Measurements from ENCODE around the gene SACS. TPM values are rescaled to one million over a fixed set of nuclear protein-coding genes. Genes with fewer than 3 reads are reported as not detected.

Gene SACS
- total and polyA plus RNA-seq, 5 experiments from 2014 or later: 2.1 to 31.0 (median 3.4) TPM

DNA sequence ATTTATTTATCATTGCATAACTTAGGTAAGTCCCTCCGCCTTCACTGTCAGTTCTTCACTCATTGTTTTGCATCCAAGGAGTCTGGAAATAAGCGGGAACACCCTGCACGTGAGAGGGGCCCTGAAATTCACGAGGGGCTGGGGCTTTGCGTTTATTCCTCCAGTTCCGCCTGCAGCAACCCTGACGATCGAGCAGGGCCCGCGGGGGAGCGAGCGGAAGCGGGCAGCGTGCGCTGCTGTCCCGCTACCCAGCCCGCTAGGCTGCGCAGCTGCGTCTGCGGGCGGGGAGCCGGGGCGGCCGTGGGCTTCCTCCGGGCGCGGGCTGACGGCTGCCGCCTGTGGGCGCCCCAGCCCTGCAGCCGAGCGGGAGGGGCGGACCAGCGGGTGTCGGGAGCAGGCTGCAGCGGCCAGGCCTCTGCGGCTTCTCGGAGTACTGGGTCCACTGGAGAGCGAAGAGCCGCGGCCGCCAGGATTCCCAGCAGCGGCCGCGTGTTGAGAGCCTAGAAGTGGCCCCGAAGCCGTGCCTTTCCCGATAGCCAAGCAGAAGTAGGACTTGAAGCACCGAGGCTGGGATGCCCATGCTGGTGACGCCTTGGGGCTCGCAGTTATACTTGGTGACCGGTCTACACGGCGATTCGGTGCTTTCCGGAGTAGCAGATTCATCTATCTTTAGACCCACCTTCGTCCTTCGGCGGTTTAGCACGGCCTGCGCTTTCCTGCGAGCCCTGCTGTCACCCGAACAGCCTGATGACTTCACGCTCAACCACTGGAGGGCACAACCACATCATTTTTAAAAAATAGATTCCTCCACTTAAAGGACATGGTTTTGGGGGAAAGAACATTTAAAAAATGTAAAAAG is 32.9 kb upstream of the SACS start:
- Mint-ChIP-seq H3K4me1 (peaks cover 0 to 7% (median 5%) of the 10 kb centered on the region in 4 donors), H3K27me3 (peaks cover 0 to 13% (median 4%) of the 10 kb centered on the region in 5 donors), H3K36me3 (no peaks in the 10 kb centered on the region), H3K27ac (peak overlapping the region in 8 of 10 donors; percentile 9 to 83 (median 64)), H3K9me3 (no peaks in the 10 kb centered on the region), H3K4me3 (peak overlapping the region; percentile 76 to 89 (median 85))
- peak; percentile 91 to 95 for ATAC-seq
- POLR2A ChIA-PET: no interaction called here
- DNase-seq: peak; percentile 25 to 70 (median 55)

DNA sequence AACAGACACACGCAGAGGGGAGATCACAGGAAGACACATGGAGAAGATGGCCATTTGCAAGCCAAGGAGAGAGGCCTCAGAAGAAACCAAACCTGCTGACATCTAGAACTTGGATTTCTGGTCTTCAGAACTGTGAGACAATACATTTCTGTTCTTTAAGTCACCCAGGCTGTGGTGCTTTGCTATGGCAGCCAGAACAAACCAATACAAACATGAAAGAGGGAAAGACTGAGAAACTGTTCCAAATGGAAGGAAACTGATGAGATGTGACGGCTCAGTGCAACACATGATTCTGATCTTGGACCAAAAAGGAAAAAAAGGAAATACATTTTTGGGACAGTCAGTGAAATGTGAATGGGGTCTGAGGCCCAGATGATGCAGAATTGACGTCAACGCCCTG is 30.2 kb upstream of the SACS start:
- peaks cover 0 to 12% (median 0%) of the 10 kb centered on the region in 5 donors for H3K27me3 Mint-ChIP-seq
- peaks cover 0 to 23% (median 5%) of the 10 kb centered on the region in 4 donors for H3K4me1 Mint-ChIP-seq
- no peaks in the 10 kb centered on the region for H3K9me3 Mint-ChIP-seq
- no peak overlapping the region for H3K27ac Mint-ChIP-seq
- H3K36me3 Mint-ChIP-seq: no peaks in the 10 kb centered on the region
- no peak for ATAC-seq
- POLR2A ChIA-PET: no interaction called here
- no peak overlapping the region for H3K4me3 Mint-ChIP-seq
- DNase-seq: no peak

GRCh38 chr13:23462815-23463559 is 29.5 kb upstream of the SACS start:
- peaks cover 0 to 23% (median 5%) of the 10 kb centered on the region in 4 donors for H3K4me1 Mint-ChIP-seq

DNA sequence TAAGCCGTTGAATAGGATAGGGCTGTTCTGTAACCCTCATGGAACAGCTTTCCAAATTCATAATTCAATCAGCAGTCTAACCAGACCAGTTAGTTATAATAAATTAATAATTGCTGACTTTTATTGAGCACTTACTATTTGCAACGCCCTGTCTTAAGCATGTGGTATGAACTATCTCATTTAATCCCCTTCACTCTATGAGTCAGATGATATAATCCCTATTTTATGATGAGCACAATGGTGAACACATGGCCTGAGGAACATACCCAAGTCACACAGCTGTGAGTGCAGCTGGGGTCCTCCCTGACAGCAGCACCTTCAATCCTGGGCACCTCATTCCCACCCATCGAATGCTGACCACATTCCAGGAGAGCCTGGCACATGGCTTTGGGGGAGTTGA is 28.0 kb upstream of the SACS start:
- ATAC-seq (no peak), DNase-seq (no peak)
- Mint-ChIP-seq H3K27me3 (peaks cover 0 to 12% (median 0%) of the 10 kb centered on the region in 5 donors), H3K9me3 (no peaks in the 10 kb centered on the region), H3K36me3 (no peaks in the 10 kb centered on the region), H3K4me3 (no peak overlapping the region), H3K4me1 (peaks cover 0 to 19% (median 4%) of the 10 kb centered on the region in 4 donors), H3K27ac (no peak overlapping the region)
- POLR2A ChIA-PET: no interaction called here

More at GRCh38 chr13:23462815-23463559, 29.5 kb upstream of the SACS start:
- Mint-ChIP-seq H3K36me3 (no peaks in the 10 kb centered on the region), H3K27me3 (peaks cover 0 to 12% (median 0%) of the 10 kb centered on the region in 5 donors), H3K27ac (no peak overlapping the region), H3K4me3 (no peak overlapping the region), H3K9me3 (no peaks in the 10 kb centered on the region)
- POLR2A ChIA-PET: interaction anchor here (0.7 kb wide), 1 partner anchor 225 kb away, joined by 3 read pairs; no protein-coding TSS in a partner anchor
- ATAC-seq (no peak), DNase-seq (no peak)

- Mint-ChIP-seq H3K9me3 (no peaks in the 10 kb centered on the region), H3K27ac (no peak overlapping the region), H3K36me3 (no peaks in the 10 kb centered on the region), H3K27me3 (peaks cover 0 to 12% (median 0%) of the 10 kb centered on the region in 5 donors), H3K4me1 (peaks cover 0 to 17% (median 1%) of the 10 kb centered on the region in 4 donors), H3K4me3 (no peak overlapping the region)
- ATAC-seq (no peak), DNase-seq (no peak)
- POLR2A ChIA-PET: no interaction called here
Measured at GRCh38 chr13:23460921-23461320, 27.4 kb upstream of the SACS start.

DNA sequence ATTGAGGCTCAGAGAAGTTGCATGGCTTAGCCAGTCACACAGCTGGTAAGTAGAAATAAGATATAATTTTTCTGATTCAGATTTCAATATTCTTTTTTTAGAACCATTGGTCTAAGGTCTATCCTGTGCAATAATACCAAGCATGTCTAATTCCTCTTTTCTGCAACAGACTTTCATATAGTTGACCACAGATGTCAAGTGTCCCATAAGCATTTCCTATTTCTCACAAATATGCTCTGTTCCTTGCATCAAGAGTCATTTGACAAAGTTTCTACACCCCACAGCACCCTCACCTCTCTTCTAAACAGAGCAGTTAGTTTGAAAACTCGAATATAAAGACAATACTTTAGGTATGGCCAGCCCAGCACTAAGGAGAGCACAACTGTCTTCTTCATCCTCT is 26.8 kb upstream of the SACS start:
- peaks cover 0 to 16% (median 0%) of the 10 kb centered on the region in 4 donors for H3K4me1 Mint-ChIP-seq
- no peak for ATAC-seq
- H3K9me3 Mint-ChIP-seq: no peaks in the 10 kb centered on the region
- no peak for DNase-seq
- H3K4me3 Mint-ChIP-seq: no peak overlapping the region
- POLR2A ChIA-PET: no interaction called here
- H3K27me3 Mint-ChIP-seq: peaks cover 0 to 12% (median 0%) of the 10 kb centered on the region in 5 donors
- H3K27ac Mint-ChIP-seq: no peak overlapping the region
- H3K36me3 Mint-ChIP-seq: no peaks in the 10 kb centered on the region

- Mint-ChIP-seq H3K9me3 (no peaks in the 10 kb centered on the region), H3K4me3 (no peak overlapping the region), H3K27ac (no peak overlapping the region), H3K36me3 (no peaks in the 10 kb centered on the region), H3K4me1 (peaks cover 0 to 16% (median 0%) of the 10 kb centered on the region in 4 donors), H3K27me3 (peaks cover 0 to 12% (median 3%) of the 10 kb centered on the region in 5 donors)
- DNase-seq (no peak), ATAC-seq (no peak)
- POLR2A ChIA-PET: no interaction called here
Measured at GRCh38 chr13:23458989-23459388, 25.5 kb upstream of the SACS start.

- H3K9me3 Mint-ChIP-seq: no peaks in the 10 kb centered on the region
- H3K4me3 Mint-ChIP-seq: no peak overlapping the region
- DNase-seq (no peak), ATAC-seq (no peak)
- H3K4me1 Mint-ChIP-seq: peaks cover 0 to 16% (median under 1%) of the 10 kb centered on the region in 4 donors
- no peak overlapping the region for H3K27ac Mint-ChIP-seq
- POLR2A ChIA-PET: no interaction called here
- H3K36me3 Mint-ChIP-seq: no peaks in the 10 kb centered on the region
- H3K27me3 Mint-ChIP-seq: peaks cover 0 to 12% (median 6%) of the 10 kb centered on the region in 5 donors
Measured at GRCh38 chr13:23456437-23457210, 23.1 kb upstream of the SACS start.

GRCh38 chr13:23455401-23456185 is 22.1 kb upstream of the SACS start:
- Mint-ChIP-seq H3K9me3 (no peaks in the 10 kb centered on the region), H3K4me3 (no peak overlapping the region), H3K36me3 (no peaks in the 10 kb centered on the region), H3K27me3 (peaks cover 0 to 11% (median 3%) of the 10 kb centered on the region in 5 donors), H3K4me1 (peaks cover 0 to 10% (median under 1%) of the 10 kb centered on the region in 4 donors), H3K27ac (no peak overlapping the region)
- no peak for DNase-seq
- POLR2A ChIA-PET: interaction anchor here (0.6 kb wide), 1 partner anchor 1019 kb away, joined by 3 read pairs; no protein-coding TSS in a partner anchor
- ATAC-seq: no peak

- Mint-ChIP-seq H3K27me3 (peaks cover 0 to 11% (median 3%) of the 10 kb centered on the region in 5 donors), H3K4me3 (no peak overlapping the region), H3K9me3 (no peaks in the 10 kb centered on the region), H3K4me1 (peaks cover 0 to 2% (median under 1%) of the 10 kb centered on the region in 4 donors), H3K27ac (no peak overlapping the region), H3K36me3 (no peaks in the 10 kb centered on the region)
- ATAC-seq (no peak), DNase-seq (no peak)
- POLR2A ChIA-PET: no interaction called here
Measured at GRCh38 chr13:23453132-23453531, 19.6 kb upstream of the SACS start.

DNA sequence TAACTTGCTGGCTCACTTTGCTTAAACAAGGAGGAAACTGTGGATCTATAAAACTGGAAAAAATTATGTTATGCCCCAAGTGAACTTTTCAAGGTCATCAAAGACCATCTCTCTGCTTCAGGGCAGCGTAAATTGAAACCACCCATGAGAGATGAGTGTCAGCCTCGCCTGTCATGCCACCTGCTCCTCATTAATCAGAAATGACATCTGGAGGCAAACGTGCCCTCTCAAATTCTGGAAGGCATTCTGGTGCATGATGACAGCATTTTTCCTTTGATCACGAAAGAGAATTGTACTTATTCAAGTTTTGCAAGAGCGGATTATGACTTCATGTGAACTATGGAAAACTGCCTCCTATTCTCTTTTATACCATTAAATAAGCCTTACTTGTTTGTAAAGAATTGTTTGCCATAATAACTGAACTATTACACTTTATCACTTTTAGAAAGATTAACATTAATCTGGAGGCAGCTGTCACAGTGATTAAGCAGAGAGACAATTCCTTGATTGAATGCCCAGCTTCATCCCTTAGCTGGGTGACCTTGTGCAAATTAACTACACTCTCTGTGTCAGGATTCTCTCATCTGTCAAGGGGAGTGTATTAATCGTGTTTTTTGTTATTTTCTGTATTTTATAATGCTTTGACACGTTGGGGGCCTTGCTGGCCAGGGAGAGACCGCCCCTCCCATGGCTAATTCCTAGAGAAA is 17.0 kb upstream of the SACS start:
- Mint-ChIP-seq H3K4me3 (no peak overlapping the region), H3K9me3 (no peaks in the 10 kb centered on the region), H3K27ac (no peak overlapping the region), H3K4me1 (peaks cover 0 to 2% (median under 1%) of the 10 kb centered on the region in 4 donors), H3K36me3 (no peaks in the 10 kb centered on the region), H3K27me3 (peaks cover 0 to 11% (median 3%) of the 10 kb centered on the region in 5 donors)
- DNase-seq (no peak), ATAC-seq (no peak)
- POLR2A ChIA-PET: no interaction called here

Measured in naive thymus-derived CD8-positive, alpha-beta T cell (primary cell).